ENCODE data around the gene EXOC3L4. TPM values are rescaled to one million over a fixed set of nuclear protein-coding genes. Genes with fewer than 3 reads are reported as not detected.

Gene EXOC3L4
- total and polyA plus RNA-seq, 2 donors (not counting 1 experiment from before 2014, with no cell fraction given): not detected

GRCh38 chr14:103118018-103118662, 23.6 kb downstream of the EXOC3L4 start:
- H3K4me3 Mint-ChIP-seq: no peak overlapping the region
- WGBS (ENCODE audit: insufficient coverage): 35% methylated on average over 9 of the region's 10 CpGs
- TF ChIP-seq EZH2 (IDR thresholded peaks at IDR 0.05; ENCODE audit: borderline replicate concordance, insufficient read depth, low read depth, low read length, poor library complexity, severe bottlenecking): no peak
- TF ChIP-seq CTCF (IDR thresholded peaks at IDR 0.05): no peak
- peaks cover 8% of the 10 kb centered on the region for H3K27me3 Mint-ChIP-seq
- DNase-seq: no peak
- Histone ChIP-seq H4K20me1 (ENCODE audit: control insufficient read depth, insufficient read depth, low read length, poor library complexity, severe bottlenecking) (no peaks in the 10 kb centered on the region), H3K36me3 (replicated peaks in 1 of 2; ENCODE audit: control extremely low read depth in 1 of 2, control insufficient read depth in 1 of 2, extremely low read depth in 1 of 2, insufficient read depth in 2 of 2, low read length in 1 of 2) (no peaks in the 10 kb centered on the region), H3K4me2 (replicated peaks; ENCODE audit: low read depth, low read length, poor library complexity, severe bottlenecking) (no peak overlapping the region), H3K4me3 (ENCODE audit: control extremely low read depth in 1 of 5, extremely low read depth in 1 of 5, insufficient read depth in 1 of 5, low read depth in 2 of 5, low read length in 4 of 5) (no peak overlapping the region), H2AFZ (ENCODE audit: insufficient read depth, low read depth, low read length, poor library complexity, severe bottlenecking) (no peak overlapping the region), H3K9me3 (ENCODE audit: control extremely low read depth in 1 of 3, control insufficient read depth in 2 of 3, insufficient read depth in 1 of 3, low read length in 2 of 3) (peaks cover 0 to 6% (median 0%) of the 10 kb centered on the region in 3 donors), H3K27ac (ENCODE audit: low read length in 2 of 2) (no peak overlapping the region), H3K4me1 (ENCODE audit: control insufficient read depth in 2 of 2, insufficient read depth in 2 of 2, low read length in 2 of 2) (peaks cover 12 to 17% of the 10 kb centered on the region in 2 donors), H3K9ac (ENCODE audit: low read length) (no peak overlapping the region), H3K27me3 (replicated peaks in 1 of 4; ENCODE audit: control extremely low read depth in 1 of 4, control insufficient read depth in 3 of 4, insufficient read depth in 4 of 4, low read length in 3 of 4) (peaks cover 0 to 21% (median 6%) of the 10 kb centered on the region in 4 experiments), H3K79me2 (ENCODE audit: control insufficient read depth, insufficient read depth, low read length) (no peaks in the 10 kb centered on the region)
- intact Hi-C loops (cut with micrococcal nuclease): no loop called here
- H3K27ac Mint-ChIP-seq: no peak overlapping the region
- ChIA-PET POLR2A (no interaction called here), CTCF (interaction anchor here (1.1 kb wide), 1 partner anchor 12 kb away, joined by 3 read pairs; no protein-coding TSS in a partner anchor)
- no peaks in the 10 kb centered on the region for H3K9me3 Mint-ChIP-seq (ENCODE audit: insufficient read depth)
- peaks cover 20% of the 10 kb centered on the region for H3K4me1 Mint-ChIP-seq
- no peak for ATAC-seq (ENCODE audit: low read depth)

- TF ChIP-seq EZH2 (IDR thresholded peaks at IDR 0.05; ENCODE audit: borderline replicate concordance, insufficient read depth, low read depth, low read length, poor library complexity, severe bottlenecking): no peak
- TF ChIP-seq CTCF (IDR thresholded peaks at IDR 0.05): no peak
- Histone ChIP-seq H3K4me2 (replicated peaks; ENCODE audit: low read depth, low read length, poor library complexity, severe bottlenecking) (no peak overlapping the region), H3K4me1 (ENCODE audit: control insufficient read depth in 2 of 2, insufficient read depth in 2 of 2, low read length in 2 of 2) (peaks cover 17 to 23% of the 10 kb centered on the region in 2 donors), H3K36me3 (replicated peaks in 1 of 2; ENCODE audit: control extremely low read depth in 1 of 2, control insufficient read depth in 1 of 2, extremely low read depth in 1 of 2, insufficient read depth in 2 of 2, low read length in 1 of 2) (no peaks in the 10 kb centered on the region), H3K79me2 (ENCODE audit: control insufficient read depth, insufficient read depth, low read length) (no peaks in the 10 kb centered on the region), H4K20me1 (ENCODE audit: control insufficient read depth, insufficient read depth, low read length, poor library complexity, severe bottlenecking) (no peaks in the 10 kb centered on the region), H3K9ac (ENCODE audit: low read length) (no peak overlapping the region), H3K27me3 (replicated peaks in 1 of 4; ENCODE audit: control extremely low read depth in 1 of 4, control insufficient read depth in 3 of 4, insufficient read depth in 4 of 4, low read length in 3 of 4) (peaks cover 0 to 26% (median 8%) of the 10 kb centered on the region in 4 experiments), H2AFZ (ENCODE audit: insufficient read depth, low read depth, low read length, poor library complexity, severe bottlenecking) (no peak overlapping the region), H3K9me3 (ENCODE audit: control extremely low read depth in 1 of 3, control insufficient read depth in 2 of 3, insufficient read depth in 1 of 3, low read length in 2 of 3) (peaks cover 0 to 8% (median 0%) of the 10 kb centered on the region in 3 donors), H3K27ac (ENCODE audit: low read length in 2 of 2) (no peak overlapping the region), H3K4me3 (ENCODE audit: control extremely low read depth in 1 of 5, extremely low read depth in 1 of 5, insufficient read depth in 1 of 5, low read depth in 2 of 5, low read length in 4 of 5) (no peak overlapping the region)
- DNase-seq (no peak), ATAC-seq (ENCODE audit: low read depth) (no peak)
- H3K4me3 Mint-ChIP-seq: no peak overlapping the region
- no peaks in the 10 kb centered on the region for H3K9me3 Mint-ChIP-seq (ENCODE audit: insufficient read depth)
- peaks cover 20% of the 10 kb centered on the region for H3K4me1 Mint-ChIP-seq
- intact Hi-C loops (cut with micrococcal nuclease): no loop called here
- POLR2A ChIA-PET: no interaction called here
- peaks cover 8% of the 10 kb centered on the region for H3K27me3 Mint-ChIP-seq
- CTCF ChIA-PET: interaction anchor here (1.1 kb wide), 1 partner anchor 13 kb away, joined by 3 read pairs; no protein-coding TSS in a partner anchor
- WGBS (ENCODE audit: insufficient coverage): 77% methylated on average over 5 of the region's 9 CpGs
- H3K27ac Mint-ChIP-seq: no peak overlapping the region
These were observed 24.3 kb downstream of the EXOC3L4 start for GRCh38 chr14:103118663-103119404.

Data from B cell (primary cell).